ENCODE measurements around the gene MUC5AC.
"Not testable (repeated sequence)": the region's sequence is repeated elsewhere in the genome, so short reads cannot be mapped to it uniquely, and the experiment has no call there.

MUC5AC gene

GRCh38 chr11:1209371-1210057 lies 51.8 kb downstream of the MUC5AC start:
- no peak for DNase-seq

- DNase-seq = no peak
These were observed 54.1 kb downstream of the MUC5AC start for GRCh38 chr11:1211838-1212237.

- DNase-seq = not testable (repeated sequence)
These were observed 58.1 kb downstream of the MUC5AC start for GRCh38 chr11:1215826-1216225.

- DNase-seq = no peak
These were observed 59.4 kb downstream of the MUC5AC start for GRCh38 chr11:1217151-1217550.

GRCh38 chr11:1218256-1218787 lies 60.6 kb downstream of the MUC5AC start:
- DNase-seq = no peak

- DNase-seq = no peak
These were observed 61.2 kb downstream of the MUC5AC start for GRCh38 chr11:1218788-1219445.

GRCh38 chr11:1219446-1219833 lies 61.7 kb downstream of the MUC5AC start:
- no peak for DNase-seq

- no peak for DNase-seq
These were observed 62.4 kb downstream of the MUC5AC start for GRCh38 chr11:1219834-1220815.

- no peak for DNase-seq
These were observed 63.4 kb downstream of the MUC5AC start for GRCh38 chr11:1220941-1221721.

- no peak for DNase-seq
These were observed 64.1 kb downstream of the MUC5AC start for GRCh38 chr11:1221848-1222311.

- no peak for DNase-seq
These were observed 65.0 kb downstream of the MUC5AC start, which contains the start of gene MUC5B for GRCh38 chr11:1222491-1223345. MUC5B (plus strand) TSS chr11:1223066; CDS start chr11:1223124, 58 bp downstream.

- DNase-seq = no peak
These were observed 65.8 kb downstream of the MUC5AC start for GRCh38 chr11:1223346-1224110.

- no peak for DNase-seq
These were observed 66.3 kb downstream of the MUC5AC start for GRCh38 chr11:1224111-1224490.

GRCh38 chr11:1224491-1225385 lies 67.0 kb downstream of the MUC5AC start:
- no peak for DNase-seq

GRCh38 chr11:1225386-1226225 lies 67.9 kb downstream of the MUC5AC start:
- DNase-seq = no peak

- DNase-seq = no peak
These were observed 68.7 kb downstream of the MUC5AC start for GRCh38 chr11:1226226-1226985.

GRCh38 chr11:1226986-1227550 lies 69.3 kb downstream of the MUC5AC start:
- DNase-seq = no peak
